ENCODE data around the gene LRRC45. TPM values are rescaled to one million over a fixed set of nuclear protein-coding genes. Genes with fewer than 3 reads are reported as not detected.

Gene LRRC45
- total and polyA plus RNA-seq, 9 of the 15 experiments (the other 6 are each of a cell fraction or from before 2014, with no cell fraction given) = 3.5 to 21.5 (median 11.2) TPM; not detected in 2

DNA sequence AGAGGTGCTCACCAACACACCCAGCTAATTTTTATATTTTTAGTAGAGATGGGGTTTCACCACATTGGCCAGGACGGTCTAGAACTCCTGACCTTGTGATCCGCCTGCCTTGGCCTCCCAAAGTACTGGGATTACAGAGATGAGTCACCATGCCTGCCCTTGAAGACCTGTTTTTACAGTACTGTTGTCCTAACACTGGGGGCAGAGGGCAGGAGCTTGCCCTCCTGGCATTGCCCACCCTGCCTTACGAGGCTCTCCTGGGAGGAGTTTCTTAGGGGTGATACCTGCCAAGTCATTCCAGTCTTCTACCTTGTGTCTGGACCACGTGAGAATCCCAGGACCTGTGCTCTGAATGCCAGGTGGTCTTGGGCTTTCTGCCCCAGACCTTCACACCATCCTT, 43.0 kb upstream of the LRRC45 start (continued):
- TF ChIP-seq CREB3L1 (IDR thresholded peaks at IDR 0.05; ENCODE audit: borderline replicate concordance, low read depth) = no peak

DNA sequence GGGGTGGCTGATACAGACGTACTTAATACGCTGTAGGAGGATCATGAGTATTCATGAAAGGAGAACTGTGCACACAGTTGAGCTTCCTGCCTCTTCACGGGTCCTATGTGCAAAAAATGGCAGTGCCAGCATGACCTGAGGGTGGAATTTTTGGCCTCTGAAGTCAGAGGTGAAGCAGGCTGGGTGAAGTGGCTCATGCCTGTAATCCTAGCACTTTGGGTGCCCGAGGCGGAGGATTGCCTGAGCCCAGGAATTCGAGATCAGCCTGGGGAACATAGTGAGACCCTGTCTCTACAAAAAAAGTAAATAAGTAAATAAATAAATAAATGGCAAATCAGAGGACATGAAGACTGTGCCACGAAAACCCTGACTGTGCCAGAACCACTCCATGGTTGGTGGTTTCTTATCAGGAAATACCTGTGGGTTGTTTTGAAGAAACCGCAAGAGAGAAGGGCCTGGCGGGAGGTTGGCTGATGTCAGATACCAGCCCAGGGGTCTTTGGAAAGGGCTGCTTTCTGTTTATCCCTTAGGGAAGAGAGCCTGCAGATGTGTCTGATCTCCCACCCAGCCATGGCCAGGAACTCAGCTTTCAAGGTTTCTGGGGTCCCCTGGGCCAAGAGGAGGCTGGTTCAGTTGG, 42.3 kb upstream of the LRRC45 start:
- Histone ChIP-seq H3K4me2 (ENCODE audit: insufficient read depth, low read length) (no peak overlapping the region), H3K4me3 (no peak overlapping the region), H3K27me3 (ENCODE audit: control insufficient read depth in 2 of 2, insufficient read depth in 2 of 2, low read length in 2 of 2) (no peaks in the 10 kb centered on the region), H3K9me3 (replicated peaks; ENCODE audit: control insufficient read depth, insufficient read depth, low read depth, low read length) (no peaks in the 10 kb centered on the region), H3K9me1 (ENCODE audit: control insufficient read depth, insufficient read depth, low read length) (no peaks in the 10 kb centered on the region), H2AFZ (ENCODE audit: low read depth, low read length) (no peak overlapping the region), H4K20me1 (replicated peaks; ENCODE audit: control insufficient read depth, insufficient read depth, low read length) (no peaks in the 10 kb centered on the region), H3K36me3 (ENCODE audit: control insufficient read depth, insufficient read depth, low read length) (peaks cover 39% of the 10 kb centered on the region; the same call in 2 of the 3 replicates), H3K27ac (ENCODE audit: extremely low read depth, low read depth, low read length) (no peak overlapping the region), H3K9ac (ENCODE audit: insufficient read depth in 1 of 2, low read depth in 2 of 2, low read length in 2 of 2) (peak overlapping the region in 1 of 2 experiments; percentile 6; a peak in 1 of 4 replicates), H3K4me1 (replicated peaks in 1 of 2; ENCODE audit: control insufficient read depth in 2 of 2, insufficient read depth in 2 of 2, low read length in 2 of 2) (peaks cover 22 to 38% of the 10 kb centered on the region in 2 experiments), H3K79me2 (ENCODE audit: control insufficient read depth, insufficient read depth, low read length) (peaks cover 16% of the 10 kb centered on the region; the same call in 2 of the 3 replicates)
- POLR2A ChIA-PET = interaction anchor here (1.2 kb wide), 1 partner anchor 8 kb away, joined by 3 read pairs; no protein-coding TSS in a partner anchor
- ATAC-seq (no peak), FAIRE-seq (peak; percentile 55), DNase-seq (ENCODE audit: extremely low read depth in 1 of 4, low spot score in 3 of 4) (peak in 1 of 4 experiments; percentile 34)
- intact Hi-C loops (cut with micrococcal nuclease) = no loop called here
- no TSS peak for BruUV-seq (replicated peaks)
- CTCF ChIA-PET (ENCODE audit: low intra/inter-chr PET ratio) = no interaction called here
- in situ Hi-C loops (cut with MboI) = no loop called here
- 50% methylated on average over 9 of the region's 9 CpGs for WGBS (ENCODE audit: insufficient coverage, low coverage, missing lambda C conversion rate)
- TF ChIP-seq CTCFL (IDR thresholded peaks at IDR 0.05; ENCODE audit: borderline replicate concordance, insufficient read depth, low read depth, low read length, poor library complexity, severe bottlenecking) = no peak
- no peak for TF ChIP-seq RFX1 (IDR thresholded peaks at IDR 0.05)
- TF ChIP-seq REST (IDR thresholded peaks at IDR 0.05; ENCODE audit: borderline replicate concordance) = no peak
- TF ChIP-seq REST (CRISPR knock-in tag; IDR thresholded peaks at IDR 0.05; ENCODE audit: low read depth) = no peak
- no peak for TF ChIP-seq GATAD2A (IDR thresholded peaks at IDR 0.05)
- TF ChIP-seq CBX5 (IDR thresholded peaks at IDR 0.05; ENCODE audit: borderline replicate concordance, low read depth) = no peak
- no peak for TF ChIP-seq PHF8 (IDR thresholded peaks at IDR 0.05; ENCODE audit: borderline replicate concordance, low read length)
